Measurements from ENCODE around the gene RAB23.
A peak's percentile ranks its signal among the peaks of the same experiment; 100 is the strongest.

RAB23 gene

DNA sequence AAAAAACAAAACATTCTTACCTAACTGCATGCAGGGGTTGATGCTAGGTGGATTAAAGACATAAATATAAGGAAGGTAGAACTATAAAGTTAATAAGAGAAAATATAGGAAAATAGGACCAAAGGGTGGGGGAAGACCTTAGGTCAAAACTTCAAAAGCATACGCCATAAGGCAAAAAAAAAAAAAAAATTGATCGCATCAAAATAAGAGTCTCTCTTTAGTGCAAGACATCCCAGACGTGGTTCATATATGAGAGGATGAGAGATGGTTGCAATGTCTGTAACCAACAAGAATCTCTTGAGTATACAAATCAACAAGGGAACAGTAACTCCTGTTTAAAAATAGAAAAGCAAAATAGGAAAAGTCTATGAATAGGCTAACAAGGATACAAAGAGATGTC, 41.5 kb downstream of the RAB23 start:
- no peak for DNase-seq (ENCODE audit: low spot score)

DNA sequence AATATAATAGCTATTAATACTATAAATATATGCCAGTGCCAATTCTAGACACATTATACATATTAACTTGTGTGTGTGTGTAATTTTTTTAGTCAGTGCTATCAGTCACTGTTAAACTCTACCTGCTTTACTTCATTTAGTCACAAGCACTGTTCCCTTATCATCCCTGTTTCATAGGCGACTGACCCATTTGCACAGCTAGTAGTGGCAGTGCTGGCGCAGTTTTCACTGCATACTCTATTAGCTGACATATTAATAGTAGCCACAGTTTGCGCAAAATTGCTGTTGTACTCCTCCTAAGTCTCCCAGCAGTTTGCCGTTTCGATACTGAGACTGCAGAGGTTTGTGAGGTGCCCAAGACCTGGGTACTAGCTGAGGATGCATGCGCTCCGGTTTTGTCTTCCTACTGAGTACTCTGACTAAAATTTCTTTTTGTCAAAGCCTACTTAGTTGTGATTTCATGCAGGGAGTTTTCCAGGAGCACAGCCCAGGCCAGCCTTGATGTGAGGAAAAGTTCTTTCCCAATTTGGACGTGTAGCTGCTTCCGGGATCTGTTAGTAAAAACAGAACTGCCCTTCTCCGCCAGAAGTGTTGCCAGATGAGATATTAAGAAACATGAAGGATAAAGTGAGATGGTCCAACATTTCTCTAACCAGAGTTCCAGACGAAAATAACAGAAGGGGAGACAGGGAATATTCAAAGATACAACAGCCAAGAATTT, 44.4 kb downstream of the RAB23 start:
- DNase-seq (ENCODE audit: low spot score): no peak

GRCh38 chr6:57174511-57174907, 47.6 kb downstream of the RAB23 start:
- no peak for DNase-seq (ENCODE audit: low spot score)

DNA sequence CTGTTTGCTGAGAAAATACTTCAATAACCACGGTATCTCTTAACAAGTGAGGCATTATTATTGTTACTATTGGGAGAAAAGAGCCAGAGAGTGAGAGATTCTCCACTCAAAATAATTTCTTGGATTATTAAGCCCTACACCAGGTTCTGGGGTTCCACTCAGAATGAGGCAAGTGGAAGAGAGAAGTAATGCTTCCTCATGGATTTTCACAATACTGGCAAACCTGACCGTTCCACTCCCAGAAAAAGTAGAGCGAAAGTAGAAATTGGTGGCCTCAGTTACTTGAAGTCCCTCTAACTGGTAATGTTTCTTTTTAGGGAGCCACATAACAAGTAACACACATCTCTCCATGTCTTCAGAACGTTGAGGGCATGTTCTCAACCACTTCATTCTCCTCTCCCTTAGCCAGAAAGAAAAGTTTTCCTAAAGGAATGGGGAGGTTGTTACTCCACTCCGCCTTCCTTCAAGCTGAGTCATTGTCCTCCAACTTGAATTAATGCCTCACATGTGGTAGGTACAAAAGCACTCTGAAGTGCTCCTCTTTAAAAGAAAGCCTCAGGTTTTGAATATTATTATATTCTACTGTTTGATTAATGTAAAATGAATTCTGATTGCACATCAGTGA, 48.1 kb downstream of the RAB23 start:
- no peak for DNase-seq (ENCODE audit: low spot score)

- peak; percentile 45 for DNase-seq (ENCODE audit: low spot score)
These were observed 48.8 kb downstream of the RAB23 start for GRCh38 chr6:57173056-57173885.

DNA sequence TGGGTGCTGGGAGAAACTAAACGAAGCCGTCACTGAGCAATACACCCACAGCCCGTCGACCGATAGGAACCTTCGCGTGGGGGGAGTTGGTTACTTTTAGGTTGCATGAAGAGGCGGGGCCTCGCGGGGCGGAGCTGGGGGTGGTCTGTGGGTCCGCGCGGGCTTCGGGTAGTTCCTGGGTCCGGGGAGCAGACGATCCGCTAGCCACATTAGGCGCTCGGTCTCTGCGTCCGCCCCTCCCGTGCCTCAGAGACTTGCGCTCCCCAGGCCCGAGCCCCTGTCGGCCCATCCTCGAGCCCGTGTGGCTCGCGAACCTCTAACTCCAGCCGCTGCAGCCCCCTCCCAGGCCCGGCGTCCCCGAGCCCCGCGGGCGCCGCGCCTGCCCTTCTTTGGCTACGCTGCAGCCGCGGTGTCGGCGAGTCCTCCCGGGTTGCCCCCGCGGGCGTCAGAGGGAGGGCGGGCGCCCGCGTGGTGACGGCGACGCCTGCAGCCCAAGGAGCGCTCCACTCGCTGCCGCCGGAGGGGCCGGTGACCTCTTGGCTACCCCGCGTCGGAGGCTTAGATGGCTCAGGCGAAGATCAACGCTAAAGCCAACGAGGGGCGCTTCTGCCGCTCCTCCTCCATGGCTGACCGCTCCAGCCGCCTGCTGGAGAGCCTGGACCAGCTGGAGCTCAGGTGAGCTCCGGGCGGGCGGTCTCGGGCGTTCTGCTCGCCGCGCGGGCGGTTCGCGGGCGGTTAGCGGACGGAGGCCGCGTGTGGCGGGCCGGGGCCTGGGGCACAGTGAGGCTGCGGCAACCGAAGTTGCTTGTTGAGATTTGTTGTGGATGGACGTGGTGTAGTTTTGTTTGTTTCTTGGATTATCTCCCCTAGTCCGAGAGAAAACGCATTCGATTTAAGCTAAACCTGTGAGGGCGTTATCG, 49.7 kb downstream of the RAB23 start, which contains the start of gene BAG2:
Gene BAG2 (plus strand): TSS at position 191 of the 920 bp plus-strand sequence. CDS start 372 bp downstream, at position 563.
- peak; percentile 71 for DNase-seq (ENCODE audit: low spot score)

DNA sequence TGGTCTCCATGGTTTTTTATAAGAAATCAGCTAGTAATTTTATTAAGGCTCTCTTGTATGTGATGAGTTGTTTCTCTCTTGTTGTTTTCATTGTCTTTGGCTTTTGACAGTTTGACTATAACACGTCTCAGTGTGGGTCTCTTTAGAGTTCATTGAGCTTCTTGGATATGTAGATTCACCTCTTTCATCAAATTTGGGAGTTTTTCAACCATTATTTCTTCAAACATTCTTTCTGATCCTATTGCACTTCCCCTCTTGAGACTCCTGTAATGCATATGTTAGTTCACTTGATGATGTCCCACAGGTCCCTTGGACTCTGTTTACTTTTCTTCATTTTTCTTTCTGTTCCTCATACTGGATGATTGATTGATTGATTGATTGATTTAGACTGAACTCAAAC, 57.0 kb downstream of the RAB23 start:
- DNase-seq (ENCODE audit: low spot score): no peak

DNA sequence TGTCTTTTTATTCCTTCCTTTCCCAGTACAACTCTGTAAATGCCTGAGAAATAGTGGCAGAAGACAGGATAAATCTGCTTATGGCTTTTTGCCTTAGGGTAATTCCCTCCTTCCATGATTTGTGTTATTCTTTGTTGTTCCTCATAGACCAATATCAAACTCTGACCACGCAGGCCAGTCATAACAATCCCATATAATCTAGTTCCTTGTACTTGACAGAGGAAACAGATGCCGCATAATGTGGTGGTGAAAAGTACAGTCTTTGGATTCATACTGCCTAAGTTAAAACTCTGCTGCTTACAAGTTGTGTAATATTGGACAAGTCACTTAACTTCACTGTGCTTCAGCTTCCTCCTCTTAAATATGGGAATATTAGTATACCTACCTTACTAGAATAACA, 58.2 kb downstream of the RAB23 start:
- DNase-seq (ENCODE audit: low spot score): no peak

- no peak for DNase-seq (ENCODE audit: low spot score)
These were observed 59.6 kb downstream of the RAB23 start for GRCh38 chr6:57162516-57162915.

GRCh38 chr6:57162028-57162427, 60.1 kb downstream of the RAB23 start:
- no peak for DNase-seq (ENCODE audit: low spot score)

DNA sequence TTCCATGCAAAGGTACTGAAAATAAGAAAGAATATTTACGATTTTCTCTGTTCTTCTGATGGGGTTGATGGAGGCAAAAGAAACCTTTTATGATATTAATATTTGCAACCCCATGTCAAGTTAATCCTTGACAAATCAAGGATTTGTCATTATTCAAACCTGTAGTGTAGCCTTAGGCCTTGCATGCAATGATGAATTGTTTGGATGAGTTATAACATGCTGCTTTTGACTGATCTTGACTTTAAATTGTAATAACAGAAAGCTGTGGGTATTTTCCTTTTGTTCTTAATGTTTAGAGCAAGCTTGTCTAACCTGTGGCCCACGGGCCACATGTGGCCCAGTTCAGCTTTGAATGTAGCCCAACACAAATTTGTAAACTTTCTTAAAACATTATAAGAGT, 63.0 kb downstream of the RAB23 start:
- no peak for DNase-seq (ENCODE audit: low spot score)

- no peak for DNase-seq (ENCODE audit: low spot score)
These were observed 63.4 kb downstream of the RAB23 start for GRCh38 chr6:57158658-57159057.

DNA sequence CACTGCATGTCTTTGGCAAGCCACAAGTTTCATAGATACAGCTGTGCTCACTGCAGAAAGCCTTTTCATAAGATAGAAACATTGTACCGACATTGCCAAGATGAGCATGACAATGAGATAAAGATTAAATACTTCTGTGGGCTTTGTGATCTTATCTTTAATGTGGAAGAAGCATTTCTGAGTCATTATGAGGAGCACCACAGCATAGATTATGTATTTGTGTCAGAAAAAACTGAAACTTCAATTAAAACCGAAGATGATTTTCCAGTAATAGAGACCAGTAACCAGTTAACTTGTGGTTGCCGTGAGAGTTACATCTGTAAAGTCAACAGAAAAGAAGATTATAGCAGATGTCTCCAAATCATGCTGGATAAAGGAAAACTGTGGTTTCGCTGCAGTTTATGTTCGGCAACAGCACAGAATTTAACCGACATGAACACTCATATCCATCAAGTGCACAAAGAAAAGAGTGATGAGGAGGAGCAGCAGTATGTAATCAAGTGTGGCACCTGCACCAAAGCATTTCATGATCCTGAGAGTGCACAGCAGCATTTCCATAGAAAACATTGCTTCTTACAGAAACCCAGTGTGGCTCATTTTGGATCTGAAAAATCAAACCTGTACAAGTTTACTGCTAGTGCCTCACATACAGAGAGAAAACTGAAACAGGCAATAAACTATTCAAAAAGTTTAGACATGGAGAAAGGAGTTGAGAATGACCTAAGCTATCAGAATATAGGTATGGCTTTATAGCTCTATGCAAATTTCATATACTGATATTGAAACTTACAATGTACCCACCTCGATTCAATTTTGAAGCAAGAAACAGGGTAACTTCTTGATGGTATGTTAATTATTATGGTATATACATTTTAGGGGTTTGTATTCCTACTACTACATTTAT, 73.9 kb downstream of the RAB23 start:
- no peak for DNase-seq (ENCODE audit: low spot score)

- DNase-seq (ENCODE audit: low spot score): no peak
These were observed 74.7 kb downstream of the RAB23 start for GRCh38 chr6:57147401-57147800.

DNA sequence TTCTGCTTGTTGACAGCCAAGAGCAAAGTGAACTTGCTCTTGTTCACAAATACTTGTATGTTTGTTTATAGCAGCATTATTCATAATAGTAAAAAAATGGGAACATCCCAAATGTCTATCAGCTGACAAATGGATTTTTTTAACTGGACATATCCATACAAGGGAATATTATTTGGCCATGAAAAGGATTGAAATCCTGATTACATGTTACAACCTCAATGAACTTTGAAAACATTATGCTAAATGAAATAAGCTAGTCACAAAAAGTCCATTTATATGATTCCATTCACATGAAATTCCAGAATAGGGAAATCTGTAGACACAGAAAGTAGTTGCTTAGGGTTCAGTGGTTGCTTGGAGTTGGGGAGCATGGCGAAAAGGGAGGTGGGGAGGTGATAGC, 78.4 kb downstream of the RAB23 start:
- no peak for DNase-seq (ENCODE audit: low spot score)

GRCh38 chr6:57142178-57142525, 80.0 kb downstream of the RAB23 start:
- DNase-seq (ENCODE audit: low spot score): no peak

- DNase-seq (ENCODE audit: low spot score): no peak
These were observed 80.5 kb downstream of the RAB23 start for GRCh38 chr6:57141451-57142177.

DNA sequence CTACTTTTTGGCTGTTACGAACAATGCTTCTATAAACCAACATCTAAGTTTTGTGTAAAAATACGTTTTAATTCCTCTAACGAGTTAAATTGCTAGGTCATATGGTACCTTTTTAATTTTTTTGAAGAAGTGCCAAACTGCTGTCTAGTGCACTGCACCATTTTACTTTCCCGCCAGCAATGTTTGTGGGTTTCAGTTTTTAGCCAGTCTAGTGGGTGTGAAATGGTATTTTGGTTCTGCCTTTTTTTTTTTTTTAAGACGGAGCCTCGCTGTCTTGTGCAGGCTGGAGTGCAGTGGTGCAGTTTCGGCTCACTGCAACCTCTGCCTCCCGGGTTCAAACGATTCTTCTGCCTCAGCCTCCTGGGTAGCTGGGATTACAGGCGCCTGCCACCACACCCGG, 84.1 kb downstream of the RAB23 start:
- DNase-seq (ENCODE audit: low spot score): no peak

GRCh38 chr6:57137350-57137749, 84.8 kb downstream of the RAB23 start:
- DNase-seq (ENCODE audit: low spot score): no peak
